HAP-1 (cell line): ENCODE data around the gene APPBP2.

ENCODE experiments used
- DNase-seq, 2 experiments: peaks; one replicate each; pipeline ENCODE4 v3.0.0-alpha.2; 2016 to 2020; ENCODE audit warnings: low spot score in 2 of 2
- H3K27me3 ChIP-seq: fragments of 250-450 bp; sonication (Bioruptor Pico); 2 replicates; pipeline ENCODE4 v1.5.1; 2020; ENCODE audit warnings: low read depth, mild to moderate bottlenecking, moderate library complexity
- H3K36me3 ChIP-seq: fragments of 250-450 bp; sonication (Bioruptor Pico); replicated peaks from 2 replicates; pipeline ENCODE4 v1.5.1; 2020; ENCODE audit warnings: mild to moderate bottlenecking
- H3K4me1 ChIP-seq: fragments of 250-450 bp; sonication (Bioruptor Pico); 2 replicates; pipeline ENCODE4 v1.5.1; 2020; ENCODE audit warnings: mild to moderate bottlenecking
- H3K4me3 ChIP-seq: fragments of 250-450 bp; sonication (Bioruptor Pico); 2 replicates; pipeline ENCODE4 v1.5.1; 2020; ENCODE audit warnings: mild to moderate bottlenecking, moderate library complexity
- H3K9me3 ChIP-seq: fragments of 250-450 bp; sonication (Bioruptor Pico); 2 replicates; pipeline ENCODE4 v1.5.1; 2020; ENCODE audit warnings: mild to moderate bottlenecking, moderate library complexity
- in situ Hi-C: fragments of 300-500 bp; cut with MboI; formaldehyde crosslinking; loops from 3 replicates; pipeline ENCODE4 v1.14.3; 2020; ENCODE audit warnings: low sequenced_read_pairs, inconsistent platforms, mixed read lengths

Gene APPBP2

DNA sequence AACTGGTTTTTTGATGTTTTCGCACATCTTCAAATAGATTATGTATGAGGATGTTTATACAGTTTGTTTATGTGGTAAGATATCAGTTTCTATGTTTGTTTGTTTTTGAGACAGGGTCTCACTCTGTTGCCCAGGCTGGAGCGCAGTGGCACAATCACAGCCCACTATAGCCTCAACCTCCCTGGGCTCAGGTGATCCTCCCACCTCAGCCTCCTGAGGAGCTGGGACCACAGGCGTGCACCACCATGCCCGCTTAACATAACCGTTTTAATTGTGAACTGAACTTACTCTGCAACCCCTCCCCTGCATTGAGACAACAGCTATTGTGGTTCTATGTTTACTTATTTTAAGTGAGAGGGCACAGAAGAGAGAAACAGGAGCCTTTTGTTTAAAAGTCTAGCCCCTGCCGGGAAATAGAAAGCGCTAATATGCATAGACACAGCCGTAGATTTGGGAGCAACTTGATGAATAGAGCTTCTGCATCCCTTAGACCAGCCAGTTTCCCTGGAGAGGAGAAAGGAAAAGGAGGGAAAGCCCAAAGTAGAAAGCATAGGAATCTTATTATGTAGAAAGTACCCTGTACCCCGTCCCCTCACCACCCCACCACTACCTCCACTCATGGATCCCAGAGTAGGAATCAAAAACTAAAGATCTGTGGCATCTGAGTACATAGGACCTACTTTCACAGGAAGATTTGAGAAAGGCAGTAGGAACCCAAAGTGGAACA is 19.6 kb upstream of the APPBP2 start:
- H3K36me3 ChIP-seq: no peaks in the 10 kb centered on the region
- no peak for DNase-seq
- no peaks in the 10 kb centered on the region for H3K27me3 ChIP-seq
- H3K4me3 ChIP-seq: no peak overlapping the region
- in situ Hi-C loops: no loop called here
- no peaks in the 10 kb centered on the region for H3K4me1 ChIP-seq
- H3K9me3 ChIP-seq: no peaks in the 10 kb centered on the region

- no peaks in the 10 kb centered on the region for H3K27me3 ChIP-seq
- H3K4me1 ChIP-seq: no peaks in the 10 kb centered on the region
- in situ Hi-C loops: no loop called here
- no peak for DNase-seq
- no peak overlapping the region for H3K4me3 ChIP-seq
- no peaks in the 10 kb centered on the region for H3K36me3 ChIP-seq
- no peaks in the 10 kb centered on the region for H3K9me3 ChIP-seq
Measured at GRCh38 chr17:60542071-60542470, 16.0 kb upstream of the APPBP2 start.

- in situ Hi-C loops: no loop called here
- DNase-seq: no peak
- Histone ChIP-seq H3K4me1 (no peaks in the 10 kb centered on the region), H3K27me3 (no peaks in the 10 kb centered on the region), H3K4me3 (no peak overlapping the region), H3K9me3 (no peaks in the 10 kb centered on the region), H3K36me3 (no peaks in the 10 kb centered on the region)
Measured at GRCh38 chr17:60540460-60540859, 14.4 kb upstream of the APPBP2 start.

- Histone ChIP-seq H3K4me3 (no peak overlapping the region), H3K36me3 (no peaks in the 10 kb centered on the region), H3K27me3 (no peaks in the 10 kb centered on the region), H3K4me1 (no peaks in the 10 kb centered on the region), H3K9me3 (no peaks in the 10 kb centered on the region)
- DNase-seq: no peak
- in situ Hi-C loops: no loop called here
Measured at GRCh38 chr17:60539807-60540206, 13.8 kb upstream of the APPBP2 start.

DNA sequence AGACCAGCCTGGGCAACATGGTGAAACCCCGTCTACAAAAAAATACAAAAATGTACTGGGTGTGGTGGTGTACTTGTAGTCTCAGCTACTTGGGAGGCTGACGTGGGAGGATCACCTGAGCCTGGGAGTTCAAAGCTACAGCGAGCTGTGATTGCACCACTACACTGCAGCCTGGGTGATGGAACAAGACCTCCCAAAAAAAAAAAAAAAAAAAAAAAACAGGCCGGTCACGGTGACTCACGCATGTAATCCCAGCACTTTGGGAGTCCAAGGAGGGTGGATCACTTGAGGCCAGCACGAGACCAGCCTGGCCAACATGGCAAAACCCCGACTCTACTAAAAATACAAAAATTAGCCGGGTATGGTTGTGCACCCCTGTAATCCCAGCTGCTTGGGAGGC is 12.7 kb upstream of the APPBP2 start:
- Histone ChIP-seq H3K4me3 (no peak overlapping the region), H3K9me3 (no peaks in the 10 kb centered on the region), H3K27me3 (no peaks in the 10 kb centered on the region), H3K36me3 (no peaks in the 10 kb centered on the region), H3K4me1 (no peaks in the 10 kb centered on the region)
- in situ Hi-C loops: no loop called here
- no peak for DNase-seq

- DNase-seq: no peak
- no peak overlapping the region for H3K4me3 ChIP-seq
- no peaks in the 10 kb centered on the region for H3K9me3 ChIP-seq
- H3K4me1 ChIP-seq: no peaks in the 10 kb centered on the region
- no peaks in the 10 kb centered on the region for H3K36me3 ChIP-seq
- H3K27me3 ChIP-seq: no peaks in the 10 kb centered on the region
- in situ Hi-C loops: no loop called here
Measured at GRCh38 chr17:60535382-60536279, 9.6 kb upstream of the APPBP2 start.

GRCh38 chr17:60534613-60535157 is 8.6 kb upstream of the APPBP2 start:
- no peaks in the 10 kb centered on the region for H3K4me1 ChIP-seq
- in situ Hi-C loops: no loop called here
- H3K9me3 ChIP-seq: no peaks in the 10 kb centered on the region
- DNase-seq: no peak
- H3K4me3 ChIP-seq: no peak overlapping the region
- H3K27me3 ChIP-seq: no peaks in the 10 kb centered on the region
- no peaks in the 10 kb centered on the region for H3K36me3 ChIP-seq

DNA sequence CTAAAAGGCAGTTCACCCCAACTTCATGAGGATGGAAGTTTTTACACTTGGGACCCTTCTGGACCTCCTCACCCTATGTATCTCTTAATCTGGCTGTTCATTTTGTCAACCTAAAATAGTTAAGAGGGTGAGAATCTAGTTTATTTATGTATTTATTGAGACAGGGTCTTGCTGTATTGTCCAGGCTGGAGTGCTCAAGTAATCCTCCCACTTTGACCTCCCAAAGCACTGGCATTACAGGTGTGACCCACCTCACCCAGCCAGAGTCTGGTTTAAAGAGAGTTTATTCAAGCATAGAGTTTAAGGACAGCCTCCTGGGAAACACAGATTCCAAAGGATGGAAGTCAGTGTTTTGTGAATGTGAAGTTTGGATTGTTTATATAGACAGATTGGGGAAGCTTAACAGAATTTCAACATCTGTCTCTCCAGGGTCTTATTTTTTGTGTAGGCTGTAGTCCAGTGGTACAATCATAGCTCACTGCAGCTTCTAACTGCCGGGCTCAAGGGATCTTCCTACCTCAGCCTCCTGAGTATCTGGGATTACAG is 8.0 kb upstream of the APPBP2 start:
- Histone ChIP-seq H3K4me3 (no peak overlapping the region), H3K36me3 (no peaks in the 10 kb centered on the region), H3K9me3 (no peaks in the 10 kb centered on the region), H3K4me1 (no peaks in the 10 kb centered on the region), H3K27me3 (no peaks in the 10 kb centered on the region)
- in situ Hi-C loops: no loop called here
- DNase-seq: no peak

DNA sequence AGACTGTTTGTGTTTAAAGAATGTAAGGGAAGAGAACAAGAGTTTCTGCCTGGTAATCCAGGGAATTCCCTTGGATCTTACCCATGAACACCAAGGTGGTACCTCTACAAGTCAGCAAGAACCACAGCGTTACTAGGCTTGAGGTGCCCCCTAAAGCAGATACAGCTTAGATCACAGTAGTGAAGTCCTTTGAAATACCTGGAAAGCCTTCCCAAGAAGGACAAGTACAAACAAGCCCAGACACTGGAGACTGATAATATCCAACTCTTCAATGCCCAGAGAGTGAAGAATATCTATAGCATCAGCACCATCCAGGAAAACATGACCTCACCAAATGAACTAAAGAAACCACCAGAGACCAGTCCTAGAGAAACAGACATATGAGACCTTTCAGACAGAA is 3.8 kb upstream of the APPBP2 start:
- in situ Hi-C loops: no loop called here
- Histone ChIP-seq H3K4me3 (no peak overlapping the region), H3K27me3 (no peaks in the 10 kb centered on the region), H3K36me3 (no peaks in the 10 kb centered on the region), H3K4me1 (no peaks in the 10 kb centered on the region), H3K9me3 (no peaks in the 10 kb centered on the region)
- no peak for DNase-seq

- Histone ChIP-seq H3K27me3 (no peaks in the 10 kb centered on the region), H3K9me3 (no peaks in the 10 kb centered on the region), H3K4me1 (0 out of 2 replicates have a peak, but pooled peaks cover under 1% of the 10 kb centered on the region), H3K36me3 (no peaks in the 10 kb centered on the region), H3K4me3 (no peak overlapping the region)
- in situ Hi-C loops: no loop called here
- no peak for DNase-seq
Measured at GRCh38 chr17:60528828-60529227, 2.8 kb upstream of the APPBP2 start.

GRCh38 chr17:60527701-60528100 is 1.7 kb upstream of the APPBP2 start:
- Histone ChIP-seq H3K4me1 (0 out of 2 replicates have a peak, but pooled peaks cover 3% of the 10 kb centered on the region), H3K27me3 (no peaks in the 10 kb centered on the region), H3K4me3 (no peak overlapping the region), H3K36me3 (no peaks in the 10 kb centered on the region), H3K9me3 (no peaks in the 10 kb centered on the region)
- DNase-seq: no peak
- in situ Hi-C loops: no loop called here

- H3K9me3 ChIP-seq: no peaks in the 10 kb centered on the region
- H3K4me3 ChIP-seq: peak overlapping the region; percentile 97
- no peaks in the 10 kb centered on the region for H3K27me3 ChIP-seq
- in situ Hi-C loops: no loop called here
- no peak for DNase-seq
- 0 out of 2 replicates have a peak, but pooled peaks cover 3% of the 10 kb centered on the region for H3K4me1 ChIP-seq
- no peaks in the 10 kb centered on the region for H3K36me3 ChIP-seq
Measured at GRCh38 chr17:60526726-60527125, 684 bp upstream of the APPBP2 start.

GRCh38 chr17:60525328-60525684 is 736 bp downstream of the APPBP2 start:
- H3K36me3 ChIP-seq: no peaks in the 10 kb centered on the region
- H3K27me3 ChIP-seq: no peaks in the 10 kb centered on the region
- DNase-seq: peak in 1 of 2 experiments; percentile 42
- 0 out of 2 replicates have a peak, but pooled peaks cover 3% of the 10 kb centered on the region for H3K4me1 ChIP-seq
- H3K4me3 ChIP-seq: peak overlapping the region; percentile 97
- in situ Hi-C loops: no loop called here
- H3K9me3 ChIP-seq: no peaks in the 10 kb centered on the region
